Measurements from ENCODE around the gene ACBD6. TPM values are rescaled to one million over a fixed set of nuclear protein-coding genes. Genes with fewer than 3 reads are reported as not detected.
"Not testable (repeated sequence)": the region's sequence is repeated elsewhere in the genome, so short reads cannot be mapped to it uniquely, and the experiment has no call there.

The ACBD6 gene, protein sequence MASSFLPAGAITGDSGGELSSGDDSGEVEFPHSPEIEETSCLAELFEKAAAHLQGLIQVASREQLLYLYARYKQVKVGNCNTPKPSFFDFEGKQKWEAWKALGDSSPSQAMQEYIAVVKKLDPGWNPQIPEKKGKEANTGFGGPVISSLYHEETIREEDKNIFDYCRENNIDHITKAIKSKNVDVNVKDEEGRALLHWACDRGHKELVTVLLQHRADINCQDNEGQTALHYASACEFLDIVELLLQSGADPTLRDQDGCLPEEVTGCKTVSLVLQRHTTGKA
- total RNA-seq = 10 to 100 TPM; 29.8 to 47.3 (median 41.9) TPM
- 57.8 TPM for total RNA-seq (2013)

DNA sequence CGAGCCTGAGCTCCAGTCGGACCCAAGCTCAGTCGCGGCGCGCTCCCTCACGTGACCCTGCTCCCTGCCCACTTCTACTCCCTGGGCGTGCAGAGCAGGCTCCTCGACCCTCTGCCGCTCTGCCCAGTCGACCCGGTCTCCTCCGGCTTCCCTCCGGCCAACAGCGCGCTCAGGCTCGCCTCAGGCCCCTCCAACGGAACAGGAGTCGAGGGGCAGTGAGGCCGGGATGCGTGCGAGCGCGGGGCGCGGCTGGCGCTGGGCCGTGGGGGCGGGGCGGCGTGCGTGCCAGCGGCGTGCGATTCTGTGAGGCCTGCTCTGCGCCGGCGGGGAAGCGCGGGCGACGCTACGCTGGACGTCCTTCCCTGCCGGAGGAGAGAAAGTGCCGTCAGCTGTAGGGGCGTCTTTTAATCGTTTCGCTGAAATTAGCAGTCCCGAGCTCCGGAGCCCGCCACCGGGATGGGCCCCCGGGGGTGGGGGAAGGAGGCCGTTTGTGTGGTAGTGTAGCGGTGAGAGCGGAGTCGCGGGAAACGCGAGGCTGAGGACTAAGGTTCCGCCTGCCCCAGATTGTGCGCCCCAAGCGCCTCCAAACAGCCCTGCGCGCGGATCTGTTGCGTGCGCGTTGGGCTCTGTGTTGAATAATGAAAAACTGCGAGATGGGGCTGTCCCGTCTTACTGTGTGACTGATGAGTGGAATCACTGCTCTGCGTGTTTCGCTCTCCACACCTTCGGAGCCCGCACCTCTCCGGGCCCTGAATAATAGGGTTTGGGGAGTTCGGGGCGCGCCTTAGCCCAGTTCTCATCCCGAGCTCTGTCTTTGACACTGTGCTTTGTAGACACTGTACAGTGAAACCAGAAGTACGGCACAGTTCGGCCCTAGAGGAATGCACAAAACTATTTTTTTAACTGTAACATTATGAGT, at the start of gene ACBD6:
ACBD6 (minus strand) TSS at position 217 of the 919 bp plus-strand sequence. CDS start 311 bp downstream, outside the sequence.
- ATAC-seq = peak; percentile 84 to 95 (median 91)
- H3K4me1 Mint-ChIP-seq = peaks cover 14 to 28% of the 10 kb centered on the region in 2 donors
- WGBS (ENCODE audit: insufficient coverage) = under 1% methylated on average over 81 of the region's 83 CpGs
- intact Hi-C loops (cut with micrococcal nuclease) = loop anchor here (1.0 to 5.0 kb wide), 3 partner anchors 20 to 585 kb away; partner anchors contain the start of gene IER5
- DNase-seq = peak; percentile 77 to 92
- peak within 1 kb of the TSS; percentile 84 to 91 for H3K27ac Mint-ChIP-seq
- no peaks in the 10 kb centered on the region for H3K36me3 Mint-ChIP-seq
- H3K9me3 Mint-ChIP-seq = no peaks in the 10 kb centered on the region
- Histone ChIP-seq H3K36me3 (ENCODE audit: control insufficient read depth, insufficient read depth, low read length) (no peaks in the 10 kb centered on the region), H3K9me3 (ENCODE audit: control insufficient read depth, insufficient read depth, low read length) (no peaks in the 10 kb centered on the region), H3K4me1 (ENCODE audit: control insufficient read depth, insufficient read depth, low read length) (peaks cover 12% of the 10 kb centered on the region), H3K27me3 (ENCODE audit: control insufficient read depth, insufficient read depth, low read length) (no peaks in the 10 kb centered on the region), H3K4me3 (ENCODE audit: low read length) (peak within 1 kb of the TSS; percentile 89), H3K27ac (ENCODE audit: low read length) (peak within 1 kb of the TSS; percentile 81)
- TF ChIP-seq, protein P1, sequence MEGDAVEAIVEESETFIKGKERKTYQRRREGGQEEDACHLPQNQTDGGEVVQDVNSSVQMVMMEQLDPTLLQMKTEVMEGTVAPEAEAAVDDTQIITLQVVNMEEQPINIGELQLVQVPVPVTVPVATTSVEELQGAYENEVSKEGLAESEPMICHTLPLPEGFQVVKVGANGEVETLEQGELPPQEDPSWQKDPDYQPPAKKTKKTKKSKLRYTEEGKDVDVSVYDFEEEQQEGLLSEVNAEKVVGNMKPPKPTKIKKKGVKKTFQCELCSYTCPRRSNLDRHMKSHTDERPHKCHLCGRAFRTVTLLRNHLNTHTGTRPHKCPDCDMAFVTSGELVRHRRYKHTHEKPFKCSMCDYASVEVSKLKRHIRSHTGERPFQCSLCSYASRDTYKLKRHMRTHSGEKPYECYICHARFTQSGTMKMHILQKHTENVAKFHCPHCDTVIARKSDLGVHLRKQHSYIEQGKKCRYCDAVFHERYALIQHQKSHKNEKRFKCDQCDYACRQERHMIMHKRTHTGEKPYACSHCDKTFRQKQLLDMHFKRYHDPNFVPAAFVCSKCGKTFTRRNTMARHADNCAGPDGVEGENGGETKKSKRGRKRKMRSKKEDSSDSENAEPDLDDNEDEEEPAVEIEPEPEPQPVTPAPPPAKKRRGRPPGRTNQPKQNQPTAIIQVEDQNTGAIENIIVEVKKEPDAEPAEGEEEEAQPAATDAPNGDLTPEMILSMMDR (IDR thresholded peaks at IDR 0.05) = no peak
- peaks cover 0 to 4% of the 10 kb centered on the region in 2 donors for H3K27me3 Mint-ChIP-seq (ENCODE audit: low read depth in 2 of 2)
- H3K4me3 Mint-ChIP-seq = peak within 1 kb of the TSS; percentile 94

DNA sequence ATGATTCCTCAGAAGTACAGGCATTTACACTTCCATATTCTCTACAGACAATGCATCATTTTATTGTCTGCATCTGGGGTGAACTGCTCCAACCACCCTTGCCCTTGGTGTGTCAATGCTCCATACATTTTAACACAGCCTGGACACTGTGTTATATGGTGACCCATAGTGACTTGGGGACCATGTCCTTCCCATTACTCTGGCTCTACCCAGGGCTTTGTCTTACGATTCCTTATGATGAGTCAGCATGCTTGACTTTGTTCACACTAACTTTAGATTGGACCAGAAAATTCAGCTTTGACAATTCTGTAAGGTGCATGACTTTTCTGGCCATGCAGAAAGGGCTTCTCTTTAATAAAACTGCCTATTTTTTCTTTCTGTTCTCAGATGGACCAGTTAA, 49.6 kb upstream of the ACBD6 start:
- WGBS (ENCODE audit: insufficient coverage) = 84% methylated on average over 1 of the region's 1 CpG
- TF ChIP-seq, protein P1 (IDR thresholded peaks at IDR 0.05) = no peak
- no peaks in the 10 kb centered on the region for H3K4me1 ChIP-seq (ENCODE audit: control insufficient read depth, insufficient read depth, low read length)
- no peak overlapping the region for H3K4me3 ChIP-seq (ENCODE audit: low read length)
- intact Hi-C loops (cut with micrococcal nuclease) = no loop called here
- H3K27ac Mint-ChIP-seq = no peak overlapping the region
- no peaks in the 10 kb centered on the region for H3K36me3 ChIP-seq (ENCODE audit: control insufficient read depth, insufficient read depth, low read length)
- no peaks in the 10 kb centered on the region for H3K9me3 Mint-ChIP-seq
- H3K4me1 Mint-ChIP-seq = no peaks in the 10 kb centered on the region
- H3K27me3 ChIP-seq (ENCODE audit: control insufficient read depth, insufficient read depth, low read length) = no peaks in the 10 kb centered on the region
- no peak overlapping the region for H3K27ac ChIP-seq (ENCODE audit: low read length)
- no peak overlapping the region for H3K4me3 Mint-ChIP-seq
- no peak for DNase-seq
- no peaks in the 10 kb centered on the region for H3K9me3 ChIP-seq (ENCODE audit: control insufficient read depth, insufficient read depth, low read length)
- peaks cover 0 to 4% of the 10 kb centered on the region in 2 donors for H3K27me3 Mint-ChIP-seq (ENCODE audit: low read depth in 2 of 2)
- no peak for ATAC-seq
- no peaks in the 10 kb centered on the region for H3K36me3 Mint-ChIP-seq

DNA sequence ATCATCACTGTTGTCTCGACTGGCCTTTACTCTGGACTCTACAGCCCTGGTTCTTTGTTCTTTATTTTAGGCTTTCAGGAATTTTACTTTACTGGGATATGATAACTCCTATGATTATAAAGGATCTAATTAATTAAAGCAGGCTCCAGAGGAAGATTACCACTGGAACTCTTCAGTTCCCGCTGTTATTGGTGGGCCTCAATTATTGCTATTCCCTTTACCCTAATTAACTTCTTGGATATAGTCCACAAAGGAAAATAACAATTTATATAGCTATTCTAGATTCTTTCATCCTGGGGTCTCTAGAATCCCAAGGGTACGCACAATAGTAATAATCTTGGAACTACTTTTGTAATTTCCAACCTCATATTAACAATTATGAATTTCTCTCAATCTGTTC, 47.9 kb upstream of the ACBD6 start:
- Histone ChIP-seq H3K36me3 (ENCODE audit: control insufficient read depth, insufficient read depth, low read length) (no peaks in the 10 kb centered on the region), H3K27ac (ENCODE audit: low read length) (no peak overlapping the region), H3K27me3 (ENCODE audit: control insufficient read depth, insufficient read depth, low read length) (no peaks in the 10 kb centered on the region), H3K4me3 (ENCODE audit: low read length) (no peak overlapping the region), H3K4me1 (ENCODE audit: control insufficient read depth, insufficient read depth, low read length) (no peaks in the 10 kb centered on the region), H3K9me3 (ENCODE audit: control insufficient read depth, insufficient read depth, low read length) (no peaks in the 10 kb centered on the region)
- no peaks in the 10 kb centered on the region for H3K4me1 Mint-ChIP-seq
- WGBS (ENCODE audit: insufficient coverage) = 73% methylated on average over 3 of the region's 3 CpGs
- ATAC-seq (no peak), DNase-seq (no peak)
- H3K4me3 Mint-ChIP-seq = no peak overlapping the region
- peaks cover 0 to 4% of the 10 kb centered on the region in 2 donors for H3K27me3 Mint-ChIP-seq (ENCODE audit: low read depth in 2 of 2)
- TF ChIP-seq, protein P1 (IDR thresholded peaks at IDR 0.05) = no peak
- no peaks in the 10 kb centered on the region for H3K36me3 Mint-ChIP-seq
- H3K9me3 Mint-ChIP-seq = no peaks in the 10 kb centered on the region
- H3K27ac Mint-ChIP-seq = no peak overlapping the region
- intact Hi-C loops (cut with micrococcal nuclease) = no loop called here

DNA sequence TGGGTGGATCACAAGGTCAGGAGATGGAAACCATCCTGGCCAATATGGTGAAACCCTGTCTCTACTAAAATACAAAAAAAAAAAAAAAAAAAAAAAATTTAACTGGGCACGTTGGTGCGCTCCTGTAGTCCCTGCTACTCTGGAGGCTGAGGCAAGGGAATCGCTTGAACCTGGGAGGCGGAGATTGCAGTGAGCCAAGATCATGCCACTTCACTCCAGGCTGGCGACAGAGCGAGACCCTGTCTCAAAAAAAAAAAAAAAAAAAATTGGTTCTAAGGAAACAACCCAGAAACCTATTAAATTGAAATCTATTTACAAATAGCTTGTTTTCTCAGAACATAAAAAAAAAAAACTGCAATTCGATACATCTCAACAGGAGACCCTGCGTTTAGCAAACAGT, 47.4 kb upstream of the ACBD6 start:
- H3K27ac Mint-ChIP-seq; H3K9me3 ChIP-seq (ENCODE audit: control insufficient read depth, insufficient read depth, low read length); H3K27me3 Mint-ChIP-seq (ENCODE audit: low read depth in 2 of 2); H3K4me3 ChIP-seq (ENCODE audit: low read length); ATAC-seq; H3K36me3 Mint-ChIP-seq; H3K9me3 Mint-ChIP-seq; H3K27me3 ChIP-seq (ENCODE audit: control insufficient read depth, insufficient read depth, low read length); H3K27ac ChIP-seq (ENCODE audit: low read length); DNase-seq; intact Hi-C loops (cut with micrococcal nuclease); H3K4me1 ChIP-seq (ENCODE audit: control insufficient read depth, insufficient read depth, low read length); H3K36me3 ChIP-seq (ENCODE audit: control insufficient read depth, insufficient read depth, low read length); H3K4me3 Mint-ChIP-seq; H3K4me1 Mint-ChIP-seq: not testable (repeated sequence)
- 92% methylated on average over 8 of the region's 8 CpGs for WGBS (ENCODE audit: insufficient coverage)
